ENCODE data around the gene ANKRD36.
"Not testable (repeated sequence)": the region's sequence is repeated elsewhere in the genome, so short reads cannot be mapped to it uniquely, and the experiment has no call there.

ANKRD36 gene

GRCh38 chr2:97098786-97099372 lies 14.1 kb upstream of the ANKRD36 start:
- not testable (repeated sequence) for H3K4me1 ChIP-seq (ENCODE audit: control insufficient read depth, insufficient read depth, low read depth, low read length)
- WGBS, result 70% methylated on average over 2 of the region's 3 CpGs

GRCh38 chr2:97106878-97107277 lies 6.1 kb upstream of the ANKRD36 start:
- not testable (repeated sequence) for H3K4me1 ChIP-seq (ENCODE audit: control insufficient read depth, insufficient read depth, low read depth, low read length)

More at GRCh38 chr2:97098786-97099372, 14.1 kb upstream of the ANKRD36 start:
- H2BK5ac ChIP-seq (ENCODE audit: low read depth, low read length, poor library complexity, severe bottlenecking); H2BK12ac ChIP-seq (ENCODE audit: low read length in 2 of 2); H2BK120ac ChIP-seq (ENCODE audit: low read depth, low read length); H3K4ac ChIP-seq (ENCODE audit: low read depth in 1 of 2, low read length in 2 of 2); H3K4me2 ChIP-seq (ENCODE audit: low read length, poor library complexity, severe bottlenecking); H3K27ac ChIP-seq (ENCODE audit: low read length, poor library complexity, severe bottlenecking); H3K14ac ChIP-seq (ENCODE audit: low read length in 2 of 2); H2AFZ ChIP-seq (ENCODE audit: low read depth, low read length); H4K91ac ChIP-seq (ENCODE audit: low read length); H3K9me3 ChIP-seq (ENCODE audit: control insufficient read depth, low read length); H2BK15ac ChIP-seq (ENCODE audit: low read depth, poor library complexity, severe bottlenecking); H3K18ac ChIP-seq (ENCODE audit: low read depth in 1 of 2, low read length in 2 of 2); H4K8ac ChIP-seq (ENCODE audit: low read length); H2AK5ac ChIP-seq (ENCODE audit: low read length, severe bottlenecking); H3K4me3 ChIP-seq (ENCODE audit: insufficient read depth in 1 of 2, low read depth in 1 of 2, low read length in 2 of 2); H3K9ac ChIP-seq (ENCODE audit: low read length); H3K79me1 ChIP-seq (replicated peaks; ENCODE audit: low read length, poor library complexity, severe bottlenecking); H3K23ac ChIP-seq (ENCODE audit: low read length in 2 of 2); H3K36me3 ChIP-seq (ENCODE audit: control insufficient read depth in 1 of 2, insufficient read depth in 2 of 2, low read depth in 1 of 2, low read length in 2 of 2); DNase-seq: not testable (repeated sequence)
- peaks cover 4 to 30% of the 10 kb centered on the region in 2 experiments for H3K27me3 ChIP-seq (ENCODE audit: control insufficient read depth in 1 of 2, insufficient read depth in 1 of 2, low read length in 2 of 2)

DNA sequence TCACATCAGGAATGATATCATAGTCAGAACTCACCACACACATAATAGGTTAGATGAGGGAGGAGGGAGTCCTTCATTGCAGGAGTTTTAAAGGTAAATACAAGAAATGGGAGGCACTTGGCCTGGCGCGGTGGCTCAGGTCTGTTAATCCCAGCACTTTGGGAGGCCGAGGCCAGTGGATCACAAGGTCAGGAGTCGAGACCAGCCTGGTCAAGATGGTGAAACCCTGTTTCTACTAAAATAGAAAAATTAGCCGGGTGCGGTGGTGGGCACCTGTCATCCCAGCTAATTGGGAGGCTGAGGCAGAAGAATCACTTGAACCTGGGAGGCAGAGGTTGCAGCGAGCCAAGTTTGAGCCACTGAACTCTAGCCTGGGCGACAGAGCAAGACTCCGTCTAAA lies 1.7 kb upstream of the ANKRD36 start:
- H3K27me3 ChIP-seq (ENCODE audit: control insufficient read depth in 1 of 2, insufficient read depth in 1 of 2, low read length in 2 of 2); H3K79me1 ChIP-seq (replicated peaks; ENCODE audit: low read length, poor library complexity, severe bottlenecking); H3K18ac ChIP-seq (ENCODE audit: low read depth in 1 of 2, low read length in 2 of 2); H2BK15ac ChIP-seq (ENCODE audit: low read depth, poor library complexity, severe bottlenecking); H2BK120ac ChIP-seq (ENCODE audit: low read depth, low read length); H3K14ac ChIP-seq (ENCODE audit: low read length in 2 of 2); H2BK12ac ChIP-seq (ENCODE audit: low read length in 2 of 2); H2AK5ac ChIP-seq (ENCODE audit: low read length, severe bottlenecking); H3K4me1 ChIP-seq (ENCODE audit: control insufficient read depth, insufficient read depth, low read depth, low read length); DNase-seq; H4K91ac ChIP-seq (ENCODE audit: low read length); H3K4me2 ChIP-seq (ENCODE audit: low read length, poor library complexity, severe bottlenecking); H2AFZ ChIP-seq (ENCODE audit: low read depth, low read length); H3K4me3 ChIP-seq (ENCODE audit: insufficient read depth in 1 of 2, low read depth in 1 of 2, low read length in 2 of 2); H4K8ac ChIP-seq (ENCODE audit: low read length); H3K23ac ChIP-seq (ENCODE audit: low read length in 2 of 2); H3K27ac ChIP-seq (ENCODE audit: low read length, poor library complexity, severe bottlenecking); H3K4ac ChIP-seq (ENCODE audit: low read depth in 1 of 2, low read length in 2 of 2); H3K9ac ChIP-seq (ENCODE audit: low read length); H3K36me3 ChIP-seq (ENCODE audit: control insufficient read depth in 1 of 2, insufficient read depth in 2 of 2, low read depth in 1 of 2, low read length in 2 of 2); H2BK5ac ChIP-seq (ENCODE audit: low read depth, low read length, poor library complexity, severe bottlenecking); H3K9me3 ChIP-seq (ENCODE audit: control insufficient read depth, low read length): not testable (repeated sequence)
- WGBS, result 73% methylated on average over 8 of the region's 9 CpGs

More at GRCh38 chr2:97106878-97107277, 6.1 kb upstream of the ANKRD36 start:
- H2BK120ac ChIP-seq (ENCODE audit: low read depth, low read length); H2AFZ ChIP-seq (ENCODE audit: low read depth, low read length); H4K91ac ChIP-seq (ENCODE audit: low read length); H3K14ac ChIP-seq (ENCODE audit: low read length in 2 of 2); H3K18ac ChIP-seq (ENCODE audit: low read depth in 1 of 2, low read length in 2 of 2); H3K4ac ChIP-seq (ENCODE audit: low read depth in 1 of 2, low read length in 2 of 2); DNase-seq; H3K23ac ChIP-seq (ENCODE audit: low read length in 2 of 2); H2AK5ac ChIP-seq (ENCODE audit: low read length, severe bottlenecking); H3K79me1 ChIP-seq (replicated peaks; ENCODE audit: low read length, poor library complexity, severe bottlenecking); H3K4me2 ChIP-seq (ENCODE audit: low read length, poor library complexity, severe bottlenecking); H2BK5ac ChIP-seq (ENCODE audit: low read depth, low read length, poor library complexity, severe bottlenecking); H3K36me3 ChIP-seq (ENCODE audit: control insufficient read depth in 1 of 2, insufficient read depth in 2 of 2, low read depth in 1 of 2, low read length in 2 of 2); H4K8ac ChIP-seq (ENCODE audit: low read length); H3K4me3 ChIP-seq (ENCODE audit: insufficient read depth in 1 of 2, low read depth in 1 of 2, low read length in 2 of 2); H3K9ac ChIP-seq (ENCODE audit: low read length); H3K27me3 ChIP-seq (ENCODE audit: control insufficient read depth in 1 of 2, insufficient read depth in 1 of 2, low read length in 2 of 2); H2BK15ac ChIP-seq (ENCODE audit: low read depth, poor library complexity, severe bottlenecking); H2BK12ac ChIP-seq (ENCODE audit: low read length in 2 of 2); H3K9me3 ChIP-seq (ENCODE audit: control insufficient read depth, low read length); H3K27ac ChIP-seq (ENCODE audit: low read length, poor library complexity, severe bottlenecking): not testable (repeated sequence)
- WGBS, result 86% methylated on average over 1 of the region's 2 CpGs

DNA sequence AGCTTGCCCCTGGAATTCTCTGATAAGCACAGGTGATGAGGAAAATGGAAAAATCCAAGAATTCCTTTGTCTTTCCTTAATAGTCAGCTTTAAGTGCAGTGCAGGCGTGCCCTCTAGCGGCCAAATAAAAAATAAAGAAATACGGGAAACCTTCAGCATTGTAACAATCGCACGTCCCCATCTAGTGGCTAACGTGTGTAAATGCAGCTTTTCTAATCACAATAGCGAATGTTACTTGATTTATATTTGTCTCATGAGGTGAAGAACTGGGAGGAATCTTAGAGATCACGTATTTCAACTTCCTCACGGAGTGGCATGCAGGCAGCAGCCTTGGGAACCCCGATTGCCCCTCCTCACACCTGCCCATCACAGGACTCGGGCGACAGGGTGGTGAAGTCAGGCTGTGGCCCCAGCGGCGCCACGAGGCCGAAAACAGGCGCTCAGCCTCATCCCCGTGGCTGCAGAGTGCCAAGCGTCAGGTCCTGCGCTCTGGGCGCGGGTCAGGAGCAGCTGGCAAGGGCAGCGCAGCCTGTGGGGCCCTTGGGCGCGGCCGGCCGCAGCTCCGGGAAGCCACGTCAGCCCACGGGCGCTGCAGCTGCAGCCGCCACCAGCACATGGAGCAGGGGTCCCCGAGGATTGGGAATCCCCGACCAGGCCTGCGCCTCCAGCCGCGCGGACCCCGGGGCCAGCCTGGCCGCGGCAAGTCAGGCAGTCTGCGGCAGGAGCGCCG lies 468 bp upstream of the ANKRD36 start:
- H3K36me3 ChIP-seq (ENCODE audit: control insufficient read depth in 1 of 2, insufficient read depth in 2 of 2, low read depth in 1 of 2, low read length in 2 of 2); H3K4me1 ChIP-seq (ENCODE audit: control insufficient read depth, insufficient read depth, low read depth, low read length); H3K9me3 ChIP-seq (ENCODE audit: control insufficient read depth, low read length); H3K79me1 ChIP-seq (replicated peaks; ENCODE audit: low read length, poor library complexity, severe bottlenecking); H2BK15ac ChIP-seq (ENCODE audit: low read depth, poor library complexity, severe bottlenecking); H2BK12ac ChIP-seq (ENCODE audit: low read length in 2 of 2); H2BK5ac ChIP-seq (ENCODE audit: low read depth, low read length, poor library complexity, severe bottlenecking); H2AK5ac ChIP-seq (ENCODE audit: low read length, severe bottlenecking); H3K27me3 ChIP-seq (ENCODE audit: control insufficient read depth in 1 of 2, insufficient read depth in 1 of 2, low read length in 2 of 2): not testable (repeated sequence)
- H4K8ac ChIP-seq (ENCODE audit: low read length), result peak overlapping the region; percentile 98
- H2AFZ ChIP-seq (ENCODE audit: low read depth, low read length), result peak overlapping the region; percentile 90
- WGBS, result 0% methylated on average over 14 of the region's 44 CpGs
- peak overlapping the region; percentile 98 to 100 for H3K18ac ChIP-seq (ENCODE audit: low read depth in 1 of 2, low read length in 2 of 2)
- H2BK120ac ChIP-seq (ENCODE audit: low read depth, low read length), result peak overlapping the region; percentile 61
- peak overlapping the region in 1 of 2 experiments; percentile 80 for H3K14ac ChIP-seq (ENCODE audit: low read length in 2 of 2)
- peak overlapping the region; percentile 69 to 82 for H3K4me3 ChIP-seq (ENCODE audit: insufficient read depth in 1 of 2, low read depth in 1 of 2, low read length in 2 of 2)
- H3K4me2 ChIP-seq (ENCODE audit: low read length, poor library complexity, severe bottlenecking), result peak overlapping the region; percentile 96
- H3K4ac ChIP-seq (ENCODE audit: low read depth in 1 of 2, low read length in 2 of 2), result peak overlapping the region; percentile 71 to 87
- peak overlapping the region; percentile 97 for H4K91ac ChIP-seq (ENCODE audit: low read length)
- DNase-seq, result peak; percentile 55
- peak overlapping the region; percentile 91 for H3K27ac ChIP-seq (ENCODE audit: low read length, poor library complexity, severe bottlenecking)
- peak overlapping the region; percentile 90 for H3K9ac ChIP-seq (ENCODE audit: low read length)
- H3K23ac ChIP-seq (ENCODE audit: low read length in 2 of 2), result peak overlapping the region in 1 of 2 experiments; percentile 99
